ENCODE results near the gene ESR1.

The ESR1 gene

DNA sequence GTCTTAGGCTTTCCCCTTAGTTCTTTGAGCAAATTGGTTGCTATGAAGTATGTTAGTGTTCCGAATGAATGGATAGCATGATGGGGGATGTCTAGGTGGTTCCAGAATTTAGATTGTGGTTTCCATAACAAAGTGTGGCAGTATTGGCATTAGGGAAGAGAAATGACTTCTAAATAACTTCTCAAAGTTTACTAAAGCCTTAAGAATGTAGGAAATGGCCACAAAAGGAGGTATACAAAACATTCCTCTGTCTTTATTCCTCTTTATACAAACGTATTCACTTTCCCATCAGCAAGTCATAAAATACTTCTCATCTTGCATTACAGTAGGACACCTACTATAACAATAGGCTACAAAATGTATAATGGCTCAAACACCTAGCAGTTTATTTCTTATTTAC is 279.6 kb downstream of the ESR1 start:
- H3K27me3 ChIP-seq (ENCODE audit: control insufficient read depth, insufficient read depth, low read length): no peaks in the 10 kb centered on the region
- no peak overlapping the region for H3K4me3 ChIP-seq (ENCODE audit: low read length)
- WGBS (ENCODE audit: insufficient coverage, insufficient read length): no CpG with 5 or more reads among the region's 2 CpGs
- no peaks in the 10 kb centered on the region for H3K4me1 ChIP-seq (ENCODE audit: control insufficient read depth, insufficient read depth, low read length)
- no peaks in the 10 kb centered on the region for H3K9me3 ChIP-seq (ENCODE audit: control insufficient read depth, insufficient read depth, low read length)
- no peaks in the 10 kb centered on the region for H3K36me3 ChIP-seq (ENCODE audit: control insufficient read depth, insufficient read depth, low read length)
- DNase-seq (ENCODE audit: low read depth, low spot score): no peak
- H3K27ac ChIP-seq (ENCODE audit: low read length): no peak overlapping the region

GRCh38 chr6:152087701-152088100 is 280.2 kb downstream of the ESR1 start:
- Histone ChIP-seq H3K4me3 (ENCODE audit: low read length) (no peak overlapping the region), H3K27ac (ENCODE audit: low read length) (no peak overlapping the region), H3K27me3 (ENCODE audit: control insufficient read depth, insufficient read depth, low read length) (no peaks in the 10 kb centered on the region), H3K9me3 (ENCODE audit: control insufficient read depth, insufficient read depth, low read length) (no peaks in the 10 kb centered on the region), H3K4me1 (ENCODE audit: control insufficient read depth, insufficient read depth, low read length) (no peaks in the 10 kb centered on the region), H3K36me3 (ENCODE audit: control insufficient read depth, insufficient read depth, low read length) (no peaks in the 10 kb centered on the region)
- no CpG with 5 or more reads among the region's 1 CpG for WGBS (ENCODE audit: insufficient coverage, insufficient read length)
- no peak for DNase-seq (ENCODE audit: low read depth, low spot score)

DNA sequence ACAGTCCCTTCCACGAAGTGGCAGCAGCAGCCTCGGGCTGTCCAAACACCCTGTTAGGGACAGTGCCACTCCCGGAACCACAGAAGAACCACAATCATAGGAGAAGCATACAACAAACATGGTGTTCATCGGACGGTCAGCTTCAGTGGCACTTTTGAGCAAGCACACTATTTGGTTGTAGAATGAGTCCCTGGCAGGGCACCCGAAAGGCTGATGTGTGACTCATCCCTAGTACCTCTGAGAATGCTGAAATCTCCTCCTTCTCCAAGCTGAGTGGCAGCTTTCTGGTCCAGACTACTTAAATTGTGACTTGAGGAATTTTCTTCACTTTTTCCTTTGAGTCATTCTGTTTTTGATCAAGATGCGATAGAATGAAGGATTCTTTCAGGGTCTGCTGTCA is 282.5 kb downstream of the ESR1 start:
- Histone ChIP-seq H3K27me3 (ENCODE audit: control insufficient read depth, insufficient read depth, low read length) (no peaks in the 10 kb centered on the region), H3K4me3 (ENCODE audit: low read length) (no peak overlapping the region), H3K4me1 (ENCODE audit: control insufficient read depth, insufficient read depth, low read length) (no peaks in the 10 kb centered on the region), H3K27ac (ENCODE audit: low read length) (no peak overlapping the region), H3K36me3 (ENCODE audit: control insufficient read depth, insufficient read depth, low read length) (no peaks in the 10 kb centered on the region), H3K9me3 (ENCODE audit: control insufficient read depth, insufficient read depth, low read length) (no peaks in the 10 kb centered on the region)
- WGBS (ENCODE audit: insufficient coverage, insufficient read length): no CpG with 5 or more reads among the region's 7 CpGs
- no peak for DNase-seq (ENCODE audit: low read depth, low spot score)

- Histone ChIP-seq H3K4me1 (ENCODE audit: control insufficient read depth, insufficient read depth, low read length) (no peaks in the 10 kb centered on the region), H3K27me3 (ENCODE audit: control insufficient read depth, insufficient read depth, low read length) (no peaks in the 10 kb centered on the region), H3K27ac (ENCODE audit: low read length) (no peak overlapping the region), H3K9me3 (ENCODE audit: control insufficient read depth, insufficient read depth, low read length) (no peaks in the 10 kb centered on the region), H3K4me3 (ENCODE audit: low read length) (no peak overlapping the region), H3K36me3 (ENCODE audit: control insufficient read depth, insufficient read depth, low read length) (no peaks in the 10 kb centered on the region)
- DNase-seq (ENCODE audit: low read depth, low spot score): no peak
- no CpG with 5 or more reads among the region's 2 CpGs for WGBS (ENCODE audit: insufficient coverage, insufficient read length)
Observed at GRCh38 chr6:152091201-152091600, 283.7 kb downstream of the ESR1 start.

GRCh38 chr6:152091851-152092341 is 284.4 kb downstream of the ESR1 start:
- Histone ChIP-seq H3K4me1 (ENCODE audit: control insufficient read depth, insufficient read depth, low read length) (no peaks in the 10 kb centered on the region), H3K27me3 (ENCODE audit: control insufficient read depth, insufficient read depth, low read length) (no peaks in the 10 kb centered on the region), H3K9me3 (ENCODE audit: control insufficient read depth, insufficient read depth, low read length) (no peaks in the 10 kb centered on the region), H3K36me3 (ENCODE audit: control insufficient read depth, insufficient read depth, low read length) (no peaks in the 10 kb centered on the region), H3K4me3 (ENCODE audit: low read length) (no peak overlapping the region), H3K27ac (ENCODE audit: low read length) (no peak overlapping the region)
- no CpG with 5 or more reads among the region's 4 CpGs for WGBS (ENCODE audit: insufficient coverage, insufficient read length)
- DNase-seq (ENCODE audit: low read depth, low spot score): no peak

GRCh38 chr6:152093711-152094110 is 286.2 kb downstream of the ESR1 start:
- Histone ChIP-seq H3K9me3 (ENCODE audit: control insufficient read depth, insufficient read depth, low read length) (no peaks in the 10 kb centered on the region), H3K4me1 (ENCODE audit: control insufficient read depth, insufficient read depth, low read length) (no peaks in the 10 kb centered on the region), H3K27me3 (ENCODE audit: control insufficient read depth, insufficient read depth, low read length) (no peaks in the 10 kb centered on the region), H3K36me3 (ENCODE audit: control insufficient read depth, insufficient read depth, low read length) (no peaks in the 10 kb centered on the region), H3K27ac (ENCODE audit: low read length) (no peak overlapping the region), H3K4me3 (ENCODE audit: low read length) (no peak overlapping the region)
- DNase-seq (ENCODE audit: low read depth, low spot score): no peak
- WGBS (ENCODE audit: insufficient coverage, insufficient read length): no CpG with 5 or more reads among the region's 6 CpGs

- Histone ChIP-seq H3K27me3 (ENCODE audit: control insufficient read depth, insufficient read depth, low read length) (no peaks in the 10 kb centered on the region), H3K9me3 (ENCODE audit: control insufficient read depth, insufficient read depth, low read length) (no peaks in the 10 kb centered on the region), H3K36me3 (ENCODE audit: control insufficient read depth, insufficient read depth, low read length) (no peaks in the 10 kb centered on the region), H3K27ac (ENCODE audit: low read length) (no peak overlapping the region), H3K4me3 (ENCODE audit: low read length) (no peak overlapping the region), H3K4me1 (ENCODE audit: control insufficient read depth, insufficient read depth, low read length) (no peaks in the 10 kb centered on the region)
- DNase-seq (ENCODE audit: low read depth, low spot score): no peak
- no CpG with 5 or more reads among the region's 4 CpGs for WGBS (ENCODE audit: insufficient coverage, insufficient read length)
Observed at GRCh38 chr6:152094276-152094675, 286.8 kb downstream of the ESR1 start.

DNA sequence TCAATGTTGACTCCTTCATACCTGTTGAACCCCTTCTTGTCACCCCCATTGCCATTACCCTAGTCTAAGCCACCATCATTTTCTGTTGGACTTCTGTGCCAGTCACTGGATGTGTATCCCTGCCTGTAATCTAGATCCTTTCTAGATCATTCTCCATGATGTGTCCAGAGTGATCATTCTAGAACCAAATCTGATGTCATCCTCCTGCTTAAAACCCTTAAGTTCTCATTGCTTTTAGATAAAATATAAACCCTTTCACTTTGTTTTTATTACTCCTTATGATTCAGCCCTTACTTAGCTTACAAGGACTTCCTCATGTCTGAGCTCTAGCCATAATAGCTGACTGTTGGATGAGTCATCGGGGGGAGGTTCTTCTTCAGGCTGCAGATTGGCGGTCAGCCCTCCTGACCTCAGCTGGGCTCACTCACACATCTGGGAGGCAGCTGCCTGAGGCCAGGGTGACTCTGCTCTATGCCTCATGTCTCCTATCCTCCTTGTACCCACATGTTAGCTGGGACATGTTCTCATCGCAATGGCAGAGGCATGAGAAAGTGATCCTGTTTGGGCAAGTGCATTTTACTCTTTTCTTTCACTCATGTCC is 287.6 kb downstream of the ESR1 start:
- H3K9me3 ChIP-seq (ENCODE audit: control insufficient read depth, insufficient read depth, low read length): no peaks in the 10 kb centered on the region
- no peak overlapping the region for H3K27ac ChIP-seq (ENCODE audit: low read length)
- H3K27me3 ChIP-seq (ENCODE audit: control insufficient read depth, insufficient read depth, low read length): no peaks in the 10 kb centered on the region
- H3K4me1 ChIP-seq (ENCODE audit: control insufficient read depth, insufficient read depth, low read length): no peaks in the 10 kb centered on the region
- DNase-seq (ENCODE audit: low read depth, low spot score): no peak
- no peak overlapping the region for H3K4me3 ChIP-seq (ENCODE audit: low read length)
- H3K36me3 ChIP-seq (ENCODE audit: control insufficient read depth, insufficient read depth, low read length): no peaks in the 10 kb centered on the region
- WGBS (ENCODE audit: insufficient coverage, insufficient read length): no CpG with 5 or more reads among the region's 3 CpGs

- Histone ChIP-seq H3K36me3 (ENCODE audit: control insufficient read depth, insufficient read depth, low read length) (no peaks in the 10 kb centered on the region), H3K27ac (ENCODE audit: low read length) (no peak overlapping the region), H3K9me3 (ENCODE audit: control insufficient read depth, insufficient read depth, low read length) (no peaks in the 10 kb centered on the region), H3K4me1 (ENCODE audit: control insufficient read depth, insufficient read depth, low read length) (no peaks in the 10 kb centered on the region), H3K4me3 (ENCODE audit: low read length) (no peak overlapping the region), H3K27me3 (ENCODE audit: control insufficient read depth, insufficient read depth, low read length) (no peaks in the 10 kb centered on the region)
- WGBS (ENCODE audit: insufficient coverage, insufficient read length): no CpG with 5 or more reads among the region's 5 CpGs
- no peak for DNase-seq (ENCODE audit: low read depth, low spot score)
Observed at GRCh38 chr6:152096863-152097496, 289.5 kb downstream of the ESR1 start.

- no peaks in the 10 kb centered on the region for H3K9me3 ChIP-seq (ENCODE audit: control insufficient read depth, insufficient read depth, low read length)
- no peaks in the 10 kb centered on the region for H3K27me3 ChIP-seq (ENCODE audit: control insufficient read depth, insufficient read depth, low read length)
- DNase-seq (ENCODE audit: low read depth, low spot score): no peak
- H3K4me3 ChIP-seq (ENCODE audit: low read length): no peak overlapping the region
- no CpG with 5 or more reads among the region's 14 CpGs for WGBS (ENCODE audit: insufficient coverage, insufficient read length)
- H3K27ac ChIP-seq (ENCODE audit: low read length): no peak overlapping the region
- no peaks in the 10 kb centered on the region for H3K4me1 ChIP-seq (ENCODE audit: control insufficient read depth, insufficient read depth, low read length)
- H3K36me3 ChIP-seq (ENCODE audit: control insufficient read depth, insufficient read depth, low read length): no peaks in the 10 kb centered on the region
Observed at GRCh38 chr6:152098683-152099082, 291.2 kb downstream of the ESR1 start.

All from iPS DF 6.9 (cell line).